Spleen (tissue), 7 donors: ENCODE data around the gene HIP1.

Experiments used
- CTCF ChIP-seq, 11 experiments: fragments of 200-600 bp in 7 of 11; fragments of 450-650 bp in 4 of 11; sonication (generic) in 4 of 11; IDR thresholded peaks in 8 of 11; conservative IDR thresholded peaks in 3 of 11; 1 replicate in 7 of 11; 2 replicates in 4 of 11; pipeline versions ENCODE4 v1.4.0 to v1.8.0; 2016 to 2021; ENCODE audit warnings: antibody characterized with exemption in 11 of 11, inconsistent platforms in 4 of 11, mild to moderate bottlenecking in 1 of 11
- POLR2AphosphoS5 ChIP-seq, 3 donors: sonication (generic); formaldehyde crosslinking; IDR thresholded peaks; one replicate each; pipeline ENCODE4 v1.5.1; 2017; ENCODE audit warnings: antibody characterized with exemption in 3 of 3
- donor health status: DM: no; HTN: no; CAD: no; lungs with moderate emphysema.
- donor health status: DM: no; HTN: no; CAD: no.
- donor health status: DM: no; HTN: no; CAD: no.

- TF ChIP-seq CTCF (IDR thresholded peaks at IDR 0.05 in 8 of 11, conservative IDR thresholded peaks at IDR 0.05 in 3 of 11) (no peak), POLR2AphosphoS5 (IDR thresholded peaks at IDR 0.05) (no peak)
These were observed 160.7 kb downstream of the HIP1 start for GRCh38 chr7:75578081-75578480.
